Kidney (tissue), 14 donors: ENCODE data around the gene ACTG1. TPM values are rescaled to one million over a fixed set of nuclear protein-coding genes. Genes with fewer than 3 reads are reported as not detected.
A peak's percentile ranks its signal among the peaks of the same experiment; 100 is the strongest.

Source experiments
- DNase-seq, 5 donors: peaks; one replicate each; pipeline ENCODE4 v3.0.0-alpha.2; 2013 to 2020
- FAIRE-seq: peaks from 2 replicates; lab custom pipeline; 2012; peaks lifted over from hg19 to GRCh38; lab: Jason Lieb, UNC
- H3K27ac ChIP-seq, 2 donors: one replicate each; pipeline ENCODE4 v1.7.0; 2013; ENCODE audit warnings: low read depth in 2 of 2, low read length in 2 of 2, inconsistent platforms in 1 of 2
- H3K27me3 ChIP-seq: one replicate; pipeline ENCODE4 v1.7.1; 2013; ENCODE audit warnings: low read length, inconsistent platforms; ENCODE audit not compliant: control insufficient read depth, insufficient read depth
- H3K36me3 ChIP-seq, 3 donors: one replicate each; pipeline versions ENCODE4 v1.7.0 to v1.7.1; 2013; ENCODE audit warnings: low read length in 3 of 3, control low read depth in 1 of 3, inconsistent platforms in 1 of 3; ENCODE audit not compliant: insufficient read depth in 3 of 3, control insufficient read depth in 2 of 3
- H3K4me1 ChIP-seq, 3 donors: one replicate each; pipeline versions ENCODE4 v1.7.0 to v1.7.1; 2013; ENCODE audit warnings: low read length in 3 of 3, inconsistent platforms in 1 of 3, low read depth in 1 of 3; ENCODE audit not compliant: control insufficient read depth in 2 of 3, insufficient read depth in 2 of 3
- H3K4me3 ChIP-seq, 3 donors: one replicate each; pipeline versions ENCODE4 v1.7.0 to v1.8.1; 2013; ENCODE audit warnings: low read length in 3 of 3, control low read depth in 1 of 3, inconsistent platforms in 1 of 3
- H3K9ac ChIP-seq, 3 donors: one replicate each; pipeline versions ENCODE4 v1.7.0 to v1.7.1; 2013; ENCODE audit warnings: low read length in 3 of 3, control low read depth in 1 of 3, inconsistent platforms in 1 of 3
- H3K9me3 ChIP-seq, 3 donors: one replicate each; pipeline versions ENCODE4 v1.7.0 to v1.7.1; 2013; ENCODE audit warnings: low read length in 3 of 3, control low read depth in 1 of 3, inconsistent platforms in 1 of 3; ENCODE audit not compliant: control insufficient read depth in 2 of 3, insufficient read depth in 1 of 3
- intact Hi-C: fragments of 100-400 bp; cut with DNase I; formaldehyde crosslinking; loops from one replicate; pipeline ENCODE4 v1.11.1; 2022
- polyA plus RNA-seq: library from polyadenylated mRNA; stranded (reverse); fragments of 350-450 nt; fragmentation: Illumina TruSeq; extraction: RNeasy Lipid Tissue Mini Kit (QIAGEN cat#74804); gene quantifications from one replicate; pipeline ENCODE4 v1.2.3, GENCODE V29; 2014; ENCODE audit warnings: low read depth, low replicate concordance; ENCODE audit not compliant: insufficient read depth
- total RNA-seq: library from RNA; stranded (reverse); fragmentation: NEBNext Ultra II Directional; extraction: Animal tissue kit (Norgen Biotek cat#: 25700); gene quantifications from one replicate; pipeline ENCODE4 v1.2.1, GENCODE V29; 2021
- TF ChIP-seq, protein P1 (sequence below): IDR thresholded peaks from 3 replicates; pipeline ENCODE4 v1.5.1; 2012; ENCODE audit warnings: mild to moderate bottlenecking, moderate library complexity, borderline replicate concordance; ENCODE audit not compliant: insufficient read depth; ENCODE audit errors: extremely low read depth
- donor health status: control.
- donor health status: control.
- donor health status: control.
- donor health status: control.
- donor health status: control.
- donor health status: DM: yes; HTN: yes; CAD: no.
- donor health status: Normal renal cell carcinoma (clear cell type).

ACTG1 gene
- total and polyA plus RNA-seq, 2 donors from 2014 or later: 1,350 to 2,632 TPM

DNA sequence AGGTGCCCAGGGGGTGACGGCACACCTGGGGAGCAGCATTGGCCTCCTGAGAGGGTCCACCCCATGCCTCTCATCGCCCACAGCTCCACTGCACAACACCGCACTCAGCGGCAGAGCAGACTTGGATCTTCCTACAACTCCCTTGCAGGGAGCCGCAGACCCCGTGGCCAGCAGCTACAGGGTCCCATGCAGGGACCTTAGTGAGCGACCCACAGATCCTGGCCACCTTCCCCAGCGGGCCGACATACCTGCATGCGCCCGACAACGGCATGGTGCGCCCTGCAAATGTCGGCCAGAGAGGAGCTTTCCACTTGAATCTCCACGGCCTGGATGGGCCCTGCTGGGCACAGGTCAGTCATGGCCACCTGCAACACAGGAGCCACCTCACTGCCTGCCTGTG lies 31.2 kb upstream of the ACTG1 start:
- Histone ChIP-seq H3K9me3 (no peaks in the 10 kb centered on the region), H3K9ac (no peak overlapping the region), H3K4me3 (no peak overlapping the region), H3K27ac (no peak overlapping the region), H3K27me3 (no peaks in the 10 kb centered on the region), H3K36me3 (peaks cover 0 to 11% (median 8%) of the 10 kb centered on the region in 3 donors), H3K4me1 (no peaks in the 10 kb centered on the region)
- intact Hi-C loops: no loop called here
- TF ChIP-seq, protein P1, sequence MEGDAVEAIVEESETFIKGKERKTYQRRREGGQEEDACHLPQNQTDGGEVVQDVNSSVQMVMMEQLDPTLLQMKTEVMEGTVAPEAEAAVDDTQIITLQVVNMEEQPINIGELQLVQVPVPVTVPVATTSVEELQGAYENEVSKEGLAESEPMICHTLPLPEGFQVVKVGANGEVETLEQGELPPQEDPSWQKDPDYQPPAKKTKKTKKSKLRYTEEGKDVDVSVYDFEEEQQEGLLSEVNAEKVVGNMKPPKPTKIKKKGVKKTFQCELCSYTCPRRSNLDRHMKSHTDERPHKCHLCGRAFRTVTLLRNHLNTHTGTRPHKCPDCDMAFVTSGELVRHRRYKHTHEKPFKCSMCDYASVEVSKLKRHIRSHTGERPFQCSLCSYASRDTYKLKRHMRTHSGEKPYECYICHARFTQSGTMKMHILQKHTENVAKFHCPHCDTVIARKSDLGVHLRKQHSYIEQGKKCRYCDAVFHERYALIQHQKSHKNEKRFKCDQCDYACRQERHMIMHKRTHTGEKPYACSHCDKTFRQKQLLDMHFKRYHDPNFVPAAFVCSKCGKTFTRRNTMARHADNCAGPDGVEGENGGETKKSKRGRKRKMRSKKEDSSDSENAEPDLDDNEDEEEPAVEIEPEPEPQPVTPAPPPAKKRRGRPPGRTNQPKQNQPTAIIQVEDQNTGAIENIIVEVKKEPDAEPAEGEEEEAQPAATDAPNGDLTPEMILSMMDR: no peak
- no peak for FAIRE-seq
- peak in 1 of 5 donors; percentile 70 for DNase-seq

DNA sequence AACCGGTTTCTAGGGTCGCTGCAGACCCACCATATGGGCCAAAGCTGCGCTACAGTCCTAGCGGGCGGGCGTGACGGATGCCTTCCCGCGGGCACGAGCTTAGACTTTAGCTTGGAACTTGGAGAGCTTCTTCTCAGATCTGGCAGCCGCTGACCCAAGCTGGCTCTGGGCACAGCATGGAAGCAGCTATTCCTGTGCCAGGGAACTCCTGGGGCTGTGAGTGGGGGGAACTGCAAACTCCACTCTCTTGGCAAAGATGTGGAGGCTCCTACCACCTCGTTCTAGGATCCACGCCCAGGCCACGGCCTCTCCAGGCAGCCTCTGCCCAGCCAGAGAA lies 30.7 kb upstream of the ACTG1 start:
- TF ChIP-seq, protein P1: no peak
- no peak for DNase-seq
- Histone ChIP-seq H3K9ac (no peak overlapping the region), H3K27me3 (no peaks in the 10 kb centered on the region), H3K27ac (no peak overlapping the region), H3K36me3 (peaks cover 0 to 11% (median 8%) of the 10 kb centered on the region in 3 donors), H3K9me3 (no peaks in the 10 kb centered on the region), H3K4me3 (no peak overlapping the region), H3K4me1 (no peaks in the 10 kb centered on the region)
- intact Hi-C loops: no loop called here
- FAIRE-seq: no peak

DNA sequence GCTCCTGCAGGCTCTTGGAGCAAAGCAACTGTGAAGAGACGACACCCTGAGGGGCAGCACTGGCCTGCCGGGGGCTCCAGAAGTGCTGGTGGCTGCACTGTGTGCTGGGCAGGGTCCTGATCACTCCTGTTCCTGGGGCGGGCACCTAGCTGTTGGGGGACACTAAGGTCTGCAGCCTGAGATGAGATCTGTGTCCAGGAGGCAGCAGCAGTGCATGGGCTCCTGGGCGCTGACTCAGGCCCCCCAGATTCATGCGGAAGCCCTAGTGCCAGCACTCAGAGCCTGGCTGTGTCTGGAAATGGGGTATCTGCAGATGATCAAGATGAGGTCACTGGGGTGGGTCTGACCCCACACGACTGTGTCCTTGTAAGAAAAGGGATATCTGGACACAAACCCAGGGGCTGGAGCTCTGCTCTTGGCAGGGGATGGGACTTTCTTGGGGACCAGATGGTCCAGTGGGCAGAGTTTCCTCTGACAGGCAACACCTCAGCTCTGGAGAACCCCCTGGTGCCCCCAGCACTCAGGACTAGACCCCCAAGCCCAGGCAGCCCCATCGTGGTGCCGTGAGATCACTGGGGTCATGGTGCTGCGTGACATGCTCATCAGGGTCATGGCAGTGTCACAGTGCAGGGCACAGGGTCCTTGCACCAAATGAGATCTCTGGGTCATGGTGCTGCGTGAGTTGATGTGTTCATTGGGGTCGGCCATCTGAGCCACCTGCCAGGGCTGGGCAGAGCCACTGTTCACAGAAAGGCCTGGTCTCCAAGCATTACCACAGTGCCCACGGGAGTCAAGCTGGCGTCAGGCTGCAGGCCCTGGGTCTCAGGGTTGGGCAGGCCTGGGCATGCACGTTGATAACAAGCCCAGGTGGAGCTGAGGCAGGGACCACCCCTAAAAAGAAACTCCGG lies 30.1 kb upstream of the ACTG1 start:
- no peaks in the 10 kb centered on the region for H3K9me3 ChIP-seq
- intact Hi-C loops: no loop called here
- no peak overlapping the region for H3K4me3 ChIP-seq
- no peak overlapping the region for H3K9ac ChIP-seq
- H3K36me3 ChIP-seq: peaks cover 0 to 11% (median 8%) of the 10 kb centered on the region in 3 donors
- TF ChIP-seq, protein P1: no peak
- no peaks in the 10 kb centered on the region for H3K27me3 ChIP-seq
- FAIRE-seq: no peak
- peaks cover 0 to under 1% (median 0%) of the 10 kb centered on the region in 3 donors for H3K4me1 ChIP-seq
- peak in 1 of 5 donors; percentile 53 for DNase-seq
- H3K27ac ChIP-seq: no peak overlapping the region
